Hepatocyte (in vitro differentiated cells): ENCODE results near the gene CACNA1F. TPM values are rescaled to one million over a fixed set of nuclear protein-coding genes. Genes with fewer than 3 reads are reported as not detected.

Experiments used
- DNase-seq: peaks from one replicate; pipeline ENCODE4 v3.0.0-alpha.2; 2016; ENCODE audit warnings: low spot score
- H2AFZ ChIP-seq: fragments of 200-600 bp; sonication (generic); 2 replicates; pipeline ENCODE4 v1.6.0; 2016; ENCODE audit warnings: antibody characterized with exemption, mild to moderate bottlenecking
- H3K27ac ChIP-seq: fragments of 200-600 bp; sonication (generic); 2 replicates; pipeline ENCODE4 v1.5.1; 2016; ENCODE audit warnings: mild to moderate bottlenecking
- H3K27me3 ChIP-seq: fragments of 200-600 bp; sonication (generic); 2 replicates; pipeline ENCODE4 v1.6.1; 2016
- H3K36me3 ChIP-seq: fragments of 200-600 bp; sonication (generic); replicated peaks from 2 replicates; pipeline ENCODE4 v1.5.1; 2016; ENCODE audit warnings: low read depth; ENCODE audit not compliant: insufficient read depth
- H3K4me1 ChIP-seq: fragments of 200-600 bp; sonication (generic); 2 replicates; pipeline ENCODE4 v1.5.1; 2016; ENCODE audit warnings: mild to moderate bottlenecking, moderate library complexity; ENCODE audit not compliant: insufficient read depth
- H3K4me2 ChIP-seq: fragments of 200-600 bp; sonication (generic); 2 replicates; pipeline ENCODE4 v1.6.0; 2016
- H3K4me3 ChIP-seq: fragments of 200-600 bp; sonication (generic); 2 replicates; pipeline ENCODE4 v1.5.1; 2016; ENCODE audit warnings: mild to moderate bottlenecking
- H3K79me2 ChIP-seq: fragments of 200-600 bp; sonication (generic); 2 replicates; pipeline ENCODE4 v1.6.0; 2017; ENCODE audit warnings: mild to moderate bottlenecking
- H3K9me2 ChIP-seq: fragments of 200-600 bp; sonication (generic); replicated peaks from 2 replicates; pipeline ENCODE4 v1.6.0; 2017; ENCODE audit warnings: mild to moderate bottlenecking; ENCODE audit not compliant: insufficient read depth
- H3K9me3 ChIP-seq: fragments of 200-600 bp; sonication (generic); 2 replicates; pipeline ENCODE4 v1.5.1; 2016; ENCODE audit warnings: low read depth, mild to moderate bottlenecking
- H4K20me1 ChIP-seq: fragments of 200-600 bp; sonication (generic); 2 replicates; pipeline ENCODE4 v1.6.0; 2016; ENCODE audit warnings: mild to moderate bottlenecking; ENCODE audit not compliant: insufficient read depth, poor library complexity, severe bottlenecking
- EZH2 ChIP-seq: fragments of 200-600 bp; sonication (generic); IDR thresholded peaks from 2 replicates; pipeline ENCODE4 v1.6.1; 2016; ENCODE audit warnings: antibody characterized with exemption, mild to moderate bottlenecking, borderline replicate concordance
- EZH2phosphoT487 ChIP-seq: fragments of 200-600 bp; sonication (generic); IDR thresholded peaks from one replicate; pipeline ENCODE4 v1.6.1; 2018; ENCODE audit warnings: antibody characterized with exemption, mild to moderate bottlenecking, low read depth, moderate library complexity; ENCODE audit not compliant: unreplicated experiment, severe bottlenecking
- WGBS: methylation state at CpG from one replicate; pipeline ENCODE4 v1.1.6; 2016; ENCODE audit warnings: low lambda C conversion rate; ENCODE audit errors: missing lambda C conversion rate; 5-methylcytosine and 5-hydroxymethylcytosine counted together
- polyA plus RNA-seq: library from polyadenylated mRNA; unstranded; fragments of >200 nt; fragmentation: Nextera tagmentation; extraction: Ambion mirVana; gene quantifications from 2 replicates; pipeline ENCODE4 v1.2.1, GENCODE V29; 2016
- total RNA-seq: library from RNA; depleted of rRNA; stranded (reverse); fragments of >200 nt; gene quantifications from 2 replicates; pipeline ENCODE4 v1.2.3, GENCODE V29; 2014
- TF ChIP-seq, protein P1 (sequence below): fragments of 200-600 bp; sonication (generic); IDR thresholded peaks from 2 replicates; pipeline ENCODE4 v1.5.1; 2016; ENCODE audit warnings: antibody characterized with exemption, mild to moderate bottlenecking; ENCODE audit not compliant: poor library complexity

CACNA1F gene
- total and polyA plus RNA-seq, 2 experiments from 2014 or later, result 0.27 to 1.6 TPM

GRCh38 chrX:49257074-49257790 lies 24.1 kb upstream of the CACNA1F start:
- Histone ChIP-seq H4K20me1 (no peaks in the 10 kb centered on the region), H3K4me2 (no peak overlapping the region), H3K36me3 (no peaks in the 10 kb centered on the region), H3K27ac (no peak overlapping the region), H2AFZ (no peak overlapping the region), H3K27me3 (no peaks in the 10 kb centered on the region), H3K9me3 (no peaks in the 10 kb centered on the region), H3K9me2 (no peaks in the 10 kb centered on the region), H3K4me1 (no peaks in the 10 kb centered on the region), H3K79me2 (no peaks in the 10 kb centered on the region), H3K4me3 (no peak overlapping the region)
- TF ChIP-seq EZH2phosphoT487 (no peak), EZH2 (no peak)
- TF ChIP-seq, protein P1, sequence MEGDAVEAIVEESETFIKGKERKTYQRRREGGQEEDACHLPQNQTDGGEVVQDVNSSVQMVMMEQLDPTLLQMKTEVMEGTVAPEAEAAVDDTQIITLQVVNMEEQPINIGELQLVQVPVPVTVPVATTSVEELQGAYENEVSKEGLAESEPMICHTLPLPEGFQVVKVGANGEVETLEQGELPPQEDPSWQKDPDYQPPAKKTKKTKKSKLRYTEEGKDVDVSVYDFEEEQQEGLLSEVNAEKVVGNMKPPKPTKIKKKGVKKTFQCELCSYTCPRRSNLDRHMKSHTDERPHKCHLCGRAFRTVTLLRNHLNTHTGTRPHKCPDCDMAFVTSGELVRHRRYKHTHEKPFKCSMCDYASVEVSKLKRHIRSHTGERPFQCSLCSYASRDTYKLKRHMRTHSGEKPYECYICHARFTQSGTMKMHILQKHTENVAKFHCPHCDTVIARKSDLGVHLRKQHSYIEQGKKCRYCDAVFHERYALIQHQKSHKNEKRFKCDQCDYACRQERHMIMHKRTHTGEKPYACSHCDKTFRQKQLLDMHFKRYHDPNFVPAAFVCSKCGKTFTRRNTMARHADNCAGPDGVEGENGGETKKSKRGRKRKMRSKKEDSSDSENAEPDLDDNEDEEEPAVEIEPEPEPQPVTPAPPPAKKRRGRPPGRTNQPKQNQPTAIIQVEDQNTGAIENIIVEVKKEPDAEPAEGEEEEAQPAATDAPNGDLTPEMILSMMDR, result no peak
- WGBS, result 81% methylated on average over 12 of the region's 14 CpGs
- DNase-seq, result no peak

DNA sequence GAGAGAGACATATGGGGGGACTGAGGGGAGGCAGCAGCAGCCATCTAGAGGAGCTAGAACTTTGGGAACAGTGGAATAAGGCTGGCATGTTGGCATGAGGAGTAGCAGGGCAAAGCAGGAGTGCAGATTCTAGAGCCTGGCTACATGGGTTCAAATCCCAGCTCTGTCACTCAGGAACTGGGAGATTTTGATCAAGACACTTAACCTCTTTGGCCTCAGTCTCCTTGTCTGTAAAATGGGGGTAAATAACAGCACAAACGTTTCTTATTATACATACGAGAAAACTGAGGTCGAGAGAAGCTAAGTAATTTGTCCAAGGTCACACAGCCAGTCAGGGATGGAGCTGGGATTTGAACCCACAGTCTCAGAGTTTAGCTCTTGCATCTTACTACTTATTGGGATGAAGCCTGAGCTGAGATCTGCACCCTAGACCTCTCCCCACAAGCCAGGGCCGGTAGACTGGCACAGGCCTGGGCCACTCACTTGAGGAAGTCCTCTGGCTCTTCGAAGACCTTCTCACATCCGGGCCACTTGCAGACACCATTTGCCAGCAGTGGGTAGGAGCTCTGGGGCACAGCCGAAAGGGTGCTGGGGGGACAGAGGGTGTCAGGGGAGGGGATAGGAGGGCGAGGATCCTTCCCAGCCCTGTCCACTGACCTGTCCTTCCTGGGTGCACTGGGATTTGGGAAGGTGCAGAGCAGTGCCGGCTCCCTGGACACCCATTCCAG lies 23.3 kb upstream of the CACNA1F start:
- Histone ChIP-seq H2AFZ (no peak overlapping the region), H3K27ac (no peak overlapping the region), H3K4me1 (no peaks in the 10 kb centered on the region), H3K9me2 (no peaks in the 10 kb centered on the region), H3K4me3 (no peak overlapping the region), H3K9me3 (no peaks in the 10 kb centered on the region), H3K79me2 (no peaks in the 10 kb centered on the region), H4K20me1 (no peaks in the 10 kb centered on the region), H3K4me2 (no peak overlapping the region), H3K27me3 (no peaks in the 10 kb centered on the region), H3K36me3 (no peaks in the 10 kb centered on the region)
- WGBS, result 86% methylated on average over 9 of the region's 9 CpGs
- DNase-seq, result no peak
- TF ChIP-seq, protein P1, result no peak
- TF ChIP-seq EZH2phosphoT487 (no peak), EZH2 (no peak)

DNA sequence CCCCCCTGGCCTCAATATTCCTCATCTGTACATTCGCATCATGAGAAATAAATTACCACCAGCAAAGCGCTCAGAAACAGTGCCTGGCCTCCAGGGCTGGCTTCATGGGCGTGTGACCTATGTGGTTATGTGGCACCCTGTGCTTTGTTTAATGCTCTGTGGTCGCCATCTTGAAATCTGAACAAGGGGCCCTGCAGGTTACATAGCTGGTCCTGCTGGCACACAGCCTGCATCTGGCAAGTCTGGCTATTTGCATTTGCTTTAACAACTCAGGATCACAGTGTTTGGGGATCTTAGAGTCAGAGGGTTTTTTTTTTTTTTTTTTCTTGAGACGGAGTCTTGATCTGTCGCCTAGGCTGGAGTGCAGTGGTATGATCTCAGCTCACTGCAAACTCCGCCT lies 21.5 kb upstream of the CACNA1F start:
- TF ChIP-seq, protein P1, result no peak
- TF ChIP-seq EZH2 (no peak), EZH2phosphoT487 (no peak)
- no peaks in the 10 kb centered on the region for H3K36me3 ChIP-seq

More for the DNA sequence above, 21.5 kb upstream of the CACNA1F start:
- WGBS, result 86% methylated on average over 7 of the region's 7 CpGs
- Histone ChIP-seq H3K4me2 (no peak overlapping the region), H3K4me1 (no peaks in the 10 kb centered on the region), H4K20me1 (no peaks in the 10 kb centered on the region), H3K27ac (no peak overlapping the region), H3K9me2 (no peaks in the 10 kb centered on the region), H3K4me3 (no peak overlapping the region), H3K79me2 (no peaks in the 10 kb centered on the region), H2AFZ (no peak overlapping the region), H3K9me3 (no peaks in the 10 kb centered on the region), H3K27me3 (no peaks in the 10 kb centered on the region)
- no peak for DNase-seq
